Activated CD4-positive, alpha-beta T cell treated with anti-CD3 and anti-CD28 coated beads, Interleukin-2, Interleukin-4, amounts not matched to agents 100 ng/mL and 50 ng/mL, durations not matched to agents 16 hours and 8 hours (primary cell): Measurements from ENCODE around the gene MLXIPL.
"Not testable (repeated sequence)": the region's sequence is repeated elsewhere in the genome, so short reads cannot be mapped to it uniquely, and the experiment has no call there.

Experiments used
- DNase-seq: peaks from one replicate; pipeline ENCODE4 v3.0.0-alpha.2; 2020; ENCODE audit warnings: low spot score

Gene MLXIPL, protein sequence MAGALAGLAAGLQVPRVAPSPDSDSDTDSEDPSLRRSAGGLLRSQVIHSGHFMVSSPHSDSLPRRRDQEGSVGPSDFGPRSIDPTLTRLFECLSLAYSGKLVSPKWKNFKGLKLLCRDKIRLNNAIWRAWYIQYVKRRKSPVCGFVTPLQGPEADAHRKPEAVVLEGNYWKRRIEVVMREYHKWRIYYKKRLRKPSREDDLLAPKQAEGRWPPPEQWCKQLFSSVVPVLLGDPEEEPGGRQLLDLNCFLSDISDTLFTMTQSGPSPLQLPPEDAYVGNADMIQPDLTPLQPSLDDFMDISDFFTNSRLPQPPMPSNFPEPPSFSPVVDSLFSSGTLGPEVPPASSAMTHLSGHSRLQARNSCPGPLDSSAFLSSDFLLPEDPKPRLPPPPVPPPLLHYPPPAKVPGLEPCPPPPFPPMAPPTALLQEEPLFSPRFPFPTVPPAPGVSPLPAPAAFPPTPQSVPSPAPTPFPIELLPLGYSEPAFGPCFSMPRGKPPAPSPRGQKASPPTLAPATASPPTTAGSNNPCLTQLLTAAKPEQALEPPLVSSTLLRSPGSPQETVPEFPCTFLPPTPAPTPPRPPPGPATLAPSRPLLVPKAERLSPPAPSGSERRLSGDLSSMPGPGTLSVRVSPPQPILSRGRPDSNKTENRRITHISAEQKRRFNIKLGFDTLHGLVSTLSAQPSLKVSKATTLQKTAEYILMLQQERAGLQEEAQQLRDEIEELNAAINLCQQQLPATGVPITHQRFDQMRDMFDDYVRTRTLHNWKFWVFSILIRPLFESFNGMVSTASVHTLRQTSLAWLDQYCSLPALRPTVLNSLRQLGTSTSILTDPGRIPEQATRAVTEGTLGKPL

DNA sequence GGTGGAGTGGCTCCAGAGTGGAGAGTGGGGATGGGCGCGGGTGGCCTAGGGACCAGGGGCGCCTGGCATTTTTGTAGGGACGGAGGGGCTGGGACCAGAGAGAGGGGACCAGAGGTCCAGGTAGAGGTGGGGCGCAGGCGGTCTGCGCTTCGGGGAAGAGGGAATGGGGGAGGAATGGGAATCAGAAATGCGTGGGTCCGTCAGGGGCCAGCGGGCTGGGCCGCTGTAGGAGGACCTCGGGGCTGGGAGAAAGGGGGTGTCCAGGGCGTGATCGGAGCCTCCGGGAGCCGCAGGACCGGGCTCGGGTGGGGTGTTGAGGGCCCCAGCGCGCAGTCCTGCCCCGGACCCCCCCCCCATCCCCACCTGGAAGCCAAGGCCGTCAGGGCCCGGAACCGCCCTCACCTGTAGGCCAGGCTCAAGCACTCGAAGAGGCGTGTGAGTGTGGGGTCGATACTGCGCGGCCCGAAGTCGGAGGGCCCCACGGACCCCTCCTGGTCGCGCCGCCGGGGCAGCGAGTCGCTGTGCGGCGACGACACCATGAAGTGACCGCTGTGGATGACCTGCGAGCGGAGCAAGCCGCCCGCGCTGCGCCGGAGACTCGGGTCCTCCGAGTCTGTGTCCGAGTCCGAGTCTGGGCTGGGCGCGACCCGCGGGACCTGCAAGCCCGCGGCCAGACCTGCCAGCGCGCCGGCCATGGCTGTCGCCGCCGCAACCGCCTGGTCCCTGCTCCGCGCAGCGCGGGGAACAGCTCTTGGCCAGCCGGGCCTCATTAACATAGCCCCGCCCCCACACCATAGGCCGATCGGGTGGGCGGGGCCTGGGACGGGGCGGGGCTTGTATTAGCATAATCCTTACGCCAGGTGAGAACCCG lies at the start of gene MLXIPL:
MLXIPL (minus strand) TSS at position 725 of the 871 bp plus-strand sequence; CDS start at position 695, 30 bp downstream.
- DNase-seq, result peak; percentile 43

DNA sequence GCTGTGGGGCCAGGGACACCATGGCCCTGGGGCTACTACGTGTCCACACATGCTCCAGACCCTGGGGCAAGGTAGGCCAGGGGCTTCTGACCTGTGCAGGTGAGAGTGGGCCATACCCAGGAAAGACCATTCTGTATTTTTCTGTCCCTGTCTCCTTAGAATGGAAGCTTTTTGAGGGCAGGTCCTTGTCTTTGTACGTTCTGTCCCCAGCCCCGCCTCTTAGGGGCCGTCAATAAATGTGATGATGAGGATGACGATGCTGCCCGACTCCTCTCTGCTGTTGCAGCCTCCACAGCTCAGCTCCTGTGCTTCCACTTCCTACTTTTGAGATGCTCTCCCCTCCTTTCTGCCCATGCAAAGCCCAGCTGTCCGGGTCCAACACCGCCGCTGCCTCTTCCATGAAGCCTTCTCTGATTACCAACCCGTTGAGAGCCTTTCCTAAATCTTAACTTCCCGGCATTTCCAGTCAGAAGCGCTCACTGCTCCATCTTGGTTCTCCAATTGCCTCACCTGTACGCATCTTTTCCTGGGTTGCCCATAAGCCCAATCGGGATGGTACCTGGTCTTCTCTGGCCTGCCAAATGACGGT lies 47.6 kb upstream of the MLXIPL start:
- DNase-seq, result no peak

DNA sequence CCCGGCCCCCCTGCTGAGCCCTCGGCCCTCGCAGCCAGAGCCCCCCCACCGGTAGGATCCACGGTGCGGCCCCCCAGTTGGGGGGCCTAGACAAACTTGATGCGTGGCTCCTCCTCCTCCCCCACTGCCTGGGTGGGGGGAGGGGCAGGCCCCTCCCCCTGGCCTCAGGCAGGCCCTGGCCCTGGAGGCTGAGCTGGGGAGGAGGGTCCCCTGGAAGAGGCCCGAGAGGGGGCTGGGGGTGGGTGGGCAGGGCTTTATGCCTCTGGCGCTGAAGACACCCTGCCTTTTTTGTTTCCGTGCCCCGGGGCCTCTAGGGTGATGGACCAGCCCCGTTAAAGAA lies 47.0 kb upstream of the MLXIPL start:
- DNase-seq, result no peak

DNA sequence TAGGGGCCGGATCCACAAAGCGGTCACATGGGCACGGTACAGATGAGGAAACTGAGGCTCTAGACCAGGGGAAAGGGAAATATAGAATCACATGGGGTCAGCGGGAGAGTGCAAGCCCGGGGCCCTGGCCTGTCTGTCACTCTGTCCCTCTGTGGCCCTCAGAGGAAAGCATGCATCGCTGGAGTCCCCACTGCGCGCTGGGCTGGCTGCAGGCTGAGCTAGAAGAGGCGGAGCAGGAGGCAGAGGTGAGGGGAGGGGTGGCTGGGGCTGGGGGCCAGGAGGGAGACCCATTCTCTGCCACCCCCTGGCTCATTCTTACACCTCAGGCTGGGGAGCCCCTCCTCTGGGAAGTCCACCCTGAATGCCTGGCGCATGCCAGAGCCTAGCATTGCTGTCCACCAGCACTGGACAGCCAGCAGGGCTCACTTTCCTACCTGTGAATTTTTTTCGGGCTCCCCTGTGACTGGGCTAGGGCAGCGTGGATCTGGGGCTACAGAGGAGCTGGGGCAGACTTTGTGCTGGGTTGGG lies 45.6 kb upstream of the MLXIPL start:
- DNase-seq, result no peak

DNA sequence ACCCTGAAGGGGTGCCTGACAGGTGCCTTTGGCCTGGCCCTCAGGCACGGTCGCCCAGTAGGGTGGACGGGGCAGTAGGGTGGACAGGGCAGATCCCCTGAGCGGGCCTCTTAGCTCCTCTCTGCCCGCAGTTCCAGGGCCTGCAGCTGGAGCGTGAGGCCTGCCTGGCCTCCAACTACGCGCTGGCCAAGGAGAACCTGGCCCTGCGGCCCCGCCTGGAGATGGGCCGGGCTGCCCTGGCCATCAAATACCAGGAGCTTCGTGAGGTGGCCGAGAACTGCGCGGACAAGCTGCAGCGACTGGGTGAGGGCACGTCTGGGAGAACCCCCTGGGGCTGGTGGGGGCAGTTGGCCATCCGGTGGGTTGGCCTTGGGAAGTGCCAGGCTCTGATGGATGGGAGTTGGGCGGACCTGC lies 45.0 kb upstream of the MLXIPL start:
- no peak for DNase-seq

DNA sequence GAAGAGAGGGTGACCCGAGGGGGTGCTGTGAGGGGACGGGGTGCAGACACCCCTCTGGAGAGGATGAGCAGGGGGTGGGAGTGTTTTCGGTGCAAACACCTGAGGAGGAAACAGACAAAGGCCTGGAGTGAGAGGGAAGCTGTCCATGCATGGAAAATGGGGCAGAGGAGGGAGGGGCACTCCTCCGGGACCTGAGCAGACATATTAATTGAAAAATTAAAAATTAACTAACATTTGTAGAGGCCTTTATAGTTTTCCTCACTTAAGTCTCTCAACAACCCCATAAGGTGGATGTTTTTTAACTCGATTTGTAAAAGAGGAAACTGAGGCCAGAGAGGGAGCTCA lies 44.5 kb upstream of the MLXIPL start:
- no peak for DNase-seq

- no peak for DNase-seq
Observed at GRCh38 chr7:73668103-73668885, 44.0 kb upstream of the MLXIPL start.

GRCh38 chr7:73667344-73668102 lies 43.2 kb upstream of the MLXIPL start, which contains the start of gene VPS37D:
VPS37D (plus strand) TSS chr7:73667831; CDS start chr7:73667959, 128 bp downstream.
- peak; percentile 91 for DNase-seq

- DNase-seq, result no peak
Observed at GRCh38 chr7:73663033-73663432, 38.7 kb upstream of the MLXIPL start.

DNA sequence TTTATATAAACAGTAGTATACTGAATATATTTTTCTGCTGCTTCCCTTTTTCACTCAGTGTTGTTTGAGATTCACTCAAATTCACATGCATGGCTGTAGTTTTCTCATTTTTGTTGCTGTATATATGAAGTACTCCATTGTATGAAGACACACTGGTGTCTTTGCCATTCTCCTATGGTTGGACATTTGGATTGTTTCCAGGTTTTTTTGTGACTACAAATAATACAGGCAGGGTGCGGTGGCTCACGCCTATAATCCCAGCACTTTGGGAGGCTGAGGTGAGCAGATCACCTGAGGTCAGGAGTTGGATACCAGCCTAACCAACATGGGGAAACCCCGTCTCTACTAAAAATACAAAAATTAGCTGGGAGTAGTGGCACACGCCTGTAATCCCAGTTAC lies 36.3 kb upstream of the MLXIPL start:
- DNase-seq, result not testable (repeated sequence)

GRCh38 chr7:73659983-73660382 lies 35.7 kb upstream of the MLXIPL start:
- no peak for DNase-seq

DNA sequence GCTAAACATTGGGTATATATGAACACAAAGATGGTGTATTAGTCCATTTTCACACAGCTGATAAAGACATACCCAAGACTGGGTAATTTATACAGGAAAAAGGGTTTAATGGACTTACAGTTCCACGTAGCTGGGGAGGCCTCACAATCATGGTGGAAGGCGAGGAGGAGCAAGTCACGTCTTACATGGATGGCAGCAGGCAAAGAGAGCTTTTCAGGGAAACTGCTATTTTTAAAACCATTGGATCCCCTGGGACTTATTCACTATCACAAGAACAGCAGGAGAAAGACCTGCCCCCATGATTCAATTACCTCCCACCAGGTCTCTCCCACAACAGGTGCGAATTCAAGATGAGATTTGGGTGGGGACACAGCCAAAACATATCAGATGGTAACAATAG lies 31.0 kb upstream of the MLXIPL start:
- not testable (repeated sequence) for DNase-seq

- DNase-seq, result no peak
Observed at GRCh38 chr7:73652541-73652949, 28.2 kb upstream of the MLXIPL start.

GRCh38 chr7:73650524-73650923 lies 26.2 kb upstream of the MLXIPL start:
- no peak for DNase-seq

DNA sequence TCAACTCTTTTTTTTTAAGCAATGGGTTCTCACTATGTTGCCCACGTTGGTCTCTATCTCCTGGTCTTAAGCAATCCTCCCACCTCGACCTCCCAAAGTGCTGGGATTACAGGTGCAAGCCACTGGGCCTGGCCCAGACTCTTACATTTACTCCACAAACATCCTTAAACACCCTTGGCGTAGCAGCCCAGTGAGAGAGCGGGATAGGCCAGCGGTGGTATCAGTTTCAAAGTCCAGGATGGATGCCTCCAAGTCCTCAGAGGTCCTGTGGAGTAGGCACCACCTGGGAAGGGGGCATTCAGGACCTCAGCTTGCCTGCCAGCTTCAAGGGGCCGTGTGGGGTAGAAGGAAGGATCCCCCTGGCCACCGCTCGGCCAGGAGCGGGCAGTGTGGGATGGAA lies 25.3 kb upstream of the MLXIPL start:
- DNase-seq, result no peak

GRCh38 chr7:73648593-73649332 lies 24.4 kb upstream of the MLXIPL start:
- no peak for DNase-seq

- DNase-seq, result no peak
Observed at GRCh38 chr7:73647725-73648592, 23.6 kb upstream of the MLXIPL start.
